Stimulated activated naive B cell treated with anti-CD40 and anti-IgM and Interleukin-4, amounts not matched to agents 10 μg/mL and 1 μg/mL and 100 μg/mL, for 72 hours (primary cell): Measurements from ENCODE around the gene ABT1.

Experiments
- ATAC-seq, 2 donors: fragments of 150-1000 bp; cut with Tn5 transposase; replicated peaks; 2 replicates each; pipeline ENCODE4 v1.10.0; 2021; ENCODE audit warnings: moderate library complexity in 1 of 2
- DNase-seq: peaks from one replicate; pipeline ENCODE4 v3.0.0; 2021
- H3K27ac Mint-ChIP-seq: one replicate; pipeline ENCODE4 v1.8.0; 2022; ENCODE audit warnings: mild to moderate bottlenecking, mixed read lengths
- H3K27me3 Mint-ChIP-seq, 2 donors: one replicate each; pipeline ENCODE4 v1.8.0; 2022; ENCODE audit warnings: mixed read lengths in 2 of 2
- H3K36me3 Mint-ChIP-seq, 2 donors: one replicate each; pipeline ENCODE4 v1.8.0; 2022; ENCODE audit warnings: mixed read lengths in 2 of 2, mild to moderate bottlenecking in 1 of 2
- H3K4me1 Mint-ChIP-seq, 2 donors: one replicate each; pipeline ENCODE4 v1.8.0; 2022; ENCODE audit warnings: mixed read lengths in 2 of 2, mild to moderate bottlenecking in 1 of 2
- H3K4me3 Mint-ChIP-seq, 2 donors: one replicate each; pipeline ENCODE4 v1.8.0; 2022; ENCODE audit warnings: mild to moderate bottlenecking in 2 of 2, mixed read lengths in 2 of 2, moderate library complexity in 1 of 2
- H3K9me3 Mint-ChIP-seq, 2 donors: one replicate each; pipeline ENCODE4 v1.8.0; 2022; ENCODE audit warnings: mixed read lengths in 2 of 2, mild to moderate bottlenecking in 1 of 2

ABT1 gene

GRCh38 chr6:26561533-26562466 is 35.0 kb upstream of the ABT1 start:
- H3K27ac Mint-ChIP-seq: no peak overlapping the region
- ATAC-seq (no peak), DNase-seq (no peak)
- no peak overlapping the region for H3K4me3 Mint-ChIP-seq
- no peaks in the 10 kb centered on the region for H3K27me3 Mint-ChIP-seq
- no peaks in the 10 kb centered on the region for H3K36me3 Mint-ChIP-seq
- H3K9me3 Mint-ChIP-seq: peaks cover 0 to 3% of the 10 kb centered on the region in 2 donors
- H3K4me1 Mint-ChIP-seq: no peaks in the 10 kb centered on the region

- Mint-ChIP-seq H3K27me3 (peaks cover 2% of the 10 kb centered on the region in 2 donors), H3K4me3 (no peak overlapping the region), H3K4me1 (peaks cover 2 to 7% of the 10 kb centered on the region in 2 donors), H3K9me3 (peaks cover 0 to 4% of the 10 kb centered on the region in 2 donors), H3K36me3 (peaks cover 2% of the 10 kb centered on the region in 2 donors), H3K27ac (no peak overlapping the region)
- no peak for DNase-seq
- ATAC-seq: no peak
Measured at GRCh38 chr6:26563488-26563887, 33.3 kb upstream of the ABT1 start.

GRCh38 chr6:26568601-26569432 is 27.9 kb upstream of the ABT1 start:
- H3K4me1 Mint-ChIP-seq: peaks cover 19 to 35% of the 10 kb centered on the region in 2 donors
- H3K36me3 Mint-ChIP-seq: peaks cover 4 to 14% of the 10 kb centered on the region in 2 donors
- H3K4me3 Mint-ChIP-seq: peak overlapping the region; percentile 94 to 95
- H3K27ac Mint-ChIP-seq: peak overlapping the region; percentile 100
- peaks cover 0 to 4% of the 10 kb centered on the region in 2 donors for H3K9me3 Mint-ChIP-seq
- DNase-seq: peak; percentile 94
- peak; percentile 81 to 87 for ATAC-seq
- H3K27me3 Mint-ChIP-seq: peaks cover 7 to 8% of the 10 kb centered on the region in 2 donors

GRCh38 chr6:26569433-26569764 is 27.4 kb upstream of the ABT1 start:
- peaks cover 7 to 8% of the 10 kb centered on the region in 2 donors for H3K27me3 Mint-ChIP-seq
- peak overlapping the region; percentile 100 for H3K27ac Mint-ChIP-seq
- H3K4me3 Mint-ChIP-seq: peak overlapping the region; percentile 94 to 95
- peaks cover 4 to 14% of the 10 kb centered on the region in 2 donors for H3K36me3 Mint-ChIP-seq
- peaks cover 0 to 3% of the 10 kb centered on the region in 2 donors for H3K9me3 Mint-ChIP-seq
- DNase-seq (no peak), ATAC-seq (no peak)
- peaks cover 19 to 35% of the 10 kb centered on the region in 2 donors for H3K4me1 Mint-ChIP-seq

GRCh38 chr6:26570027-26570809 is 26.5 kb upstream of the ABT1 start:
- ATAC-seq: no peak
- no peak for DNase-seq
- Mint-ChIP-seq H3K4me3 (no peak overlapping the region), H3K36me3 (peaks cover 4 to 14% of the 10 kb centered on the region in 2 donors), H3K4me1 (peaks cover 19 to 35% of the 10 kb centered on the region in 2 donors), H3K9me3 (peaks cover 0 to 3% of the 10 kb centered on the region in 2 donors), H3K27me3 (peaks cover 7 to 8% of the 10 kb centered on the region in 2 donors), H3K27ac (no peak overlapping the region)

- peak overlapping the region; percentile 86 for H3K4me3 Mint-ChIP-seq
- peak overlapping the region; percentile 93 for H3K27ac Mint-ChIP-seq
- peaks cover 4 to 15% of the 10 kb centered on the region in 2 donors for H3K36me3 Mint-ChIP-seq
- H3K27me3 Mint-ChIP-seq: peaks cover 8 to 12% of the 10 kb centered on the region in 2 donors
- H3K9me3 Mint-ChIP-seq: peaks cover 0 to 3% of the 10 kb centered on the region in 2 donors
- DNase-seq (no peak), ATAC-seq (peak; percentile 36 to 50)
- H3K4me1 Mint-ChIP-seq: peaks cover 21 to 40% of the 10 kb centered on the region in 2 donors
Measured at GRCh38 chr6:26571592-26572296, 25.0 kb upstream of the ABT1 start.

GRCh38 chr6:26575494-26575939 is 21.2 kb upstream of the ABT1 start:
- peaks cover 0 to 33% of the 10 kb centered on the region in 2 donors for H3K27me3 Mint-ChIP-seq
- DNase-seq (no peak), ATAC-seq (no peak)
- H3K4me3 Mint-ChIP-seq: no peak overlapping the region
- peaks cover 10 to 12% of the 10 kb centered on the region in 2 donors for H3K9me3 Mint-ChIP-seq
- peaks cover 2 to 9% of the 10 kb centered on the region in 2 donors for H3K36me3 Mint-ChIP-seq
- no peak overlapping the region for H3K27ac Mint-ChIP-seq
- H3K4me1 Mint-ChIP-seq: peaks cover 18 to 34% of the 10 kb centered on the region in 2 donors

GRCh38 chr6:26576407-26576843 is 20.3 kb upstream of the ABT1 start:
- Mint-ChIP-seq H3K27me3 (peaks cover 4 to 42% of the 10 kb centered on the region in 2 donors), H3K27ac (peak overlapping the region; percentile 96), H3K9me3 (peaks cover 10 to 12% of the 10 kb centered on the region in 2 donors), H3K36me3 (peaks cover 2 to 9% of the 10 kb centered on the region in 2 donors), H3K4me3 (peak overlapping the region in 1 of 2 donors; percentile 36), H3K4me1 (peaks cover 17 to 33% of the 10 kb centered on the region in 2 donors)
- DNase-seq (no peak), ATAC-seq (no peak)

GRCh38 chr6:26576929-26577719 is 19.6 kb upstream of the ABT1 start:
- H3K27me3 Mint-ChIP-seq: peaks cover 4 to 42% of the 10 kb centered on the region in 2 donors
- peaks cover 11 to 26% of the 10 kb centered on the region in 2 donors for H3K4me1 Mint-ChIP-seq
- peaks cover 10 to 12% of the 10 kb centered on the region in 2 donors for H3K9me3 Mint-ChIP-seq
- peak overlapping the region; percentile 96 for H3K27ac Mint-ChIP-seq
- DNase-seq: peak; percentile 60
- H3K36me3 Mint-ChIP-seq: peaks cover 2 to 4% of the 10 kb centered on the region in 2 donors
- H3K4me3 Mint-ChIP-seq: peak overlapping the region; percentile 85 to 86
- peak; percentile 73 to 74 for ATAC-seq

- peaks cover 11 to 20% of the 10 kb centered on the region in 2 donors for H3K4me1 Mint-ChIP-seq
- peaks cover 10 to 12% of the 10 kb centered on the region in 2 donors for H3K9me3 Mint-ChIP-seq
- peak overlapping the region; percentile 96 for H3K27ac Mint-ChIP-seq
Measured at GRCh38 chr6:26577720-26578072, 19.1 kb upstream of the ABT1 start.

GRCh38 chr6:26578279-26578678 is 18.5 kb upstream of the ABT1 start:
- peaks cover 2 to 4% of the 10 kb centered on the region in 2 donors for H3K36me3 Mint-ChIP-seq
- no peak for ATAC-seq
- H3K4me1 Mint-ChIP-seq: peaks cover 11 to 17% of the 10 kb centered on the region in 2 donors
- DNase-seq: no peak
- H3K27me3 Mint-ChIP-seq: peaks cover 5 to 48% of the 10 kb centered on the region in 2 donors
- H3K9me3 Mint-ChIP-seq: peaks cover 10 to 12% of the 10 kb centered on the region in 2 donors
- H3K27ac Mint-ChIP-seq: no peak overlapping the region
- no peak overlapping the region for H3K4me3 Mint-ChIP-seq

More at GRCh38 chr6:26577720-26578072, 19.1 kb upstream of the ABT1 start:
- peak overlapping the region; percentile 85 to 86 for H3K4me3 Mint-ChIP-seq
- H3K36me3 Mint-ChIP-seq: peaks cover 2 to 4% of the 10 kb centered on the region in 2 donors
- peaks cover 4 to 42% of the 10 kb centered on the region in 2 donors for H3K27me3 Mint-ChIP-seq
- ATAC-seq: no peak
- no peak for DNase-seq

GRCh38 chr6:26578741-26579140 is 18.0 kb upstream of the ABT1 start:
- no peak overlapping the region for H3K27ac Mint-ChIP-seq
- peaks cover 10 to 12% of the 10 kb centered on the region in 2 donors for H3K9me3 Mint-ChIP-seq
- no peak overlapping the region for H3K4me3 Mint-ChIP-seq
- DNase-seq (no peak), ATAC-seq (no peak)
- peaks cover 11 to 17% of the 10 kb centered on the region in 2 donors for H3K4me1 Mint-ChIP-seq
- H3K36me3 Mint-ChIP-seq: peaks cover 2 to 4% of the 10 kb centered on the region in 2 donors
- H3K27me3 Mint-ChIP-seq: peaks cover 9 to 52% of the 10 kb centered on the region in 2 donors
